GM19193 (cell line): ENCODE results near the gene SYNJ2.

Experiments
- POLR2A ChIP-seq: IDR thresholded peaks from 4 replicates; pipeline ENCODE4 v1.6.1; 2011; ENCODE audit not compliant: insufficient read depth, insufficient read length; ENCODE audit errors: extremely low read depth

Gene SYNJ2

GRCh38 chr6:158067436-158068015 is 85.9 kb downstream of the SYNJ2 start:
- no peak for TF ChIP-seq POLR2A

DNA sequence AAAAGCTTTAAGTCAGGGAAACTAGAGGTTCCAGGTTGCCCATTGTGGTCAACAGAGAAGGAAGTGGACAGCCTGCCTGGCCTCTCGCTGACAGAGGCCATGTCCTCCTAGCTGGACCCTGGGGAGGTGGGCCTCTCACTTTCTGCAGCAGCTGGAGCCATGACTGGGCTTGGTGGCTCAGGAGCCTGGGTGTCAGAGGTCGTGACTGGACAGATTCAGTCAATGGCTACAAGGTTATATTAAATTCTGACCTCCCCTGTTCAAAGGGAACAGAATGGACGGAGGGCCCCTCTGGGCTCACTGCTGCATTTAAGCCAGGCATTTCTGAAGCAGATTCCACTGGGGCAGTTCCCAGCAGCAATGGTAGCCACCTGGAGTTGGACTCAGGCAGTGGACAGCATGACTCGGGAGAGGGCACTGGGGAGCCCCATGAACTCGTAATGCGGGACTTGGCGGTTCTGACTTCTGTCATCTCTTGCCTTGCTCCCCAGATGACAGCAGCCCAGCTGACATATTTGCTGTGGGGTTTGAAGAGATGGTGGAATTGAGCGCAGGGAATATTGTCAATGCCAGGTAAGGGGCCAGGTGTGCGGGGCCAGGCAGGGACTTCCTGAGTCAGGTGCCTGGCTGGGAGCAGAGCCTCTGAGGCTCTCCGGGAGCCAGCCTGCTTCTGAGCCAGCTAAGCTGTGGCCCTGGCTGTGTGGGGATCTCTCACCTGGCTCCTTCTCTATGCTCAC is 86.7 kb downstream of the SYNJ2 start:
- no peak for TF ChIP-seq POLR2A

DNA sequence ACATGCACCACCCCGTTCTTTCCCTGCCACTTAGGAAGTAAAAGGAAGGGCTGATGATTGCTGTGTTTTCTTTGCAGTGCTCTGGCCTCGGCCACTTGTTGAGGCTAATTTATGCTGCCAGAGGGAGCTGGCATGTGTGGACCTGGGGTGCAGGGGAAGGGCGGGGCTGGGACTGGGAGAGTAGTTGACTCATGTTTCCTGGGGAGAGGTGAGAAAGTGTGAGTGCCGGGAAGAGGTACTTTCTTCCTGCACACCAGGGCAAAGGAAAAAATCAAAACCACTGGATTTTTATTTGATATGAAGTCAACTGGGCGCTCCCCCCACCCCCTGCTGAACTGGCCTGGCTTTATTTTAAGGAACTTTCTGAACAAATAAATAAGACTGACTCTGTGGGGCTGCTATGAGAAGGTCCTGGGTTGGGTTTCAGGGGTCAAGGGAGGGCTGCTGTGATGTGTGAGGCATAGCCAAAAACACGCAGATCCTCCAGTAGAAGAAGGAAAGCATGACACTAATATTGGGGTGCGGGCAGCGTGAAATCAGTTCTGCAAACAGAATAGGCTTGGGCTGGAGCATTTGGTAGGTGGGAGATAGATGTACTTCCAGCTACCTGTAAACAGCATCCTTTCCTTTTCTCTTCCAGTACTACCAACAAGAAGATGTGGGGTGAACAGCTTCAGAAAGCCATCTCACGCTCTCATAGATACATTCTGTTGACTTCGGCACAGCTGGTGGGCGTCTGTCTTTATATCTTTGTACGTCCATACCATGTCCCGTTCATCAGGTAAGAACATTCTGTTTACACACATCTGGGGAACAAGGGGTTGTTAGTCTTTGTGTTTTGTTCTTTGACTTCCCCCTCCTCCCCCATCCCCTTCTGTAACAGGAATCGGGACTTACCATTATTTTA is 87.5 kb downstream of the SYNJ2 start:
- TF ChIP-seq POLR2A = no peak

GRCh38 chr6:158069800-158070195 is 88.1 kb downstream of the SYNJ2 start:
- no peak for TF ChIP-seq POLR2A

GRCh38 chr6:158070513-158070912 is 88.8 kb downstream of the SYNJ2 start:
- TF ChIP-seq POLR2A = no peak

- TF ChIP-seq POLR2A = no peak
These were observed 89.7 kb downstream of the SYNJ2 start for GRCh38 chr6:158071121-158072082.

DNA sequence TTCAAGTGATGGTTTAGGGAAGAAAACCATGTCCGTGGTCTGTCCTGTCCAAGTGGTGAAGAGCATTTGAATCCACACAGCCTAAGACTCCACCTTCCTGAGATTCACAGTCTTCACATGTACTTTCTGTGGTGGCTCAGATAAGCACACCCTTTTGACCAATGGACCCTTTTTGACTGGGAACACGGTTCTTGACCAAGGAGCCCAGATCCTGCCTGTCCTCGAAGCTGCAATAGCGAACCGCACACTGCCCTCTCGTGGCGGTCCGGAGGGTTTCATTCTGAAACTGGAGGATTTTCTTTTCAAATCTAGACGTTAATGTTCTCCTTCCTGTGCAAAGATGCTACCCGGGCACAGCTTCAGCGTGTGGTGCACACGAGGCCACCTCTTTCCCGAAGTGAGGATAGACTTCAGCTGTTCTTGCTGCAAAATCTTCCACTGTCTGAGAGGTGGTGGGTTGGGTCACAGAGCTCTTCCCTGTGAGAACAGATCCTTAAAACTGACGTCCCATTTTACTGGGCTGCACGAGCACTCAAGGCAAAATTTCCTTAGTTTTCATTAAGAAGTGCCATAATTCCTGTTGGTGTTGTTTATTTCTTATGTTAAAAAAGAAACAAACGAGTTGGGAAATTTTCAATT is 90.5 kb downstream of the SYNJ2 start:
- TF ChIP-seq POLR2A = no peak

DNA sequence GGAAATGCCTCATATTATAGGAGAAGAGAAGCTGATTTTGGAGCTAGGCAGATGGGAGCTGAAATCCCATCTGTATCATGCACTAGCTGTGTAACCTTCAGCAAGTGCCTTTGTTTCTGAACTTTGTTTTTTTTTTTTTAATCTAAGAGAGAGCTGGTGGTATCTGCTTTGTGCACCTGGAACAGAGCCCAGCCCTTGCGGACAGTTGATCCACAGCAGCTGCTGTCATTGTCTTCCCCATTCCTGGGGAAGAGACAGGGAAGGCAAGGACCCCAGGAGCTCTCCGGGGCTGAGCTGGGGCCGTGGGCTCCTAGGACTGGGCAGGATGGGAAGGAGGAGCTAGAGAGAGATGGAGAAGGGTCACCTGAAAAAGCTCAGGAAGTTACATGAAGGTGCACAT is 92.1 kb downstream of the SYNJ2 start:
- no peak for TF ChIP-seq POLR2A

DNA sequence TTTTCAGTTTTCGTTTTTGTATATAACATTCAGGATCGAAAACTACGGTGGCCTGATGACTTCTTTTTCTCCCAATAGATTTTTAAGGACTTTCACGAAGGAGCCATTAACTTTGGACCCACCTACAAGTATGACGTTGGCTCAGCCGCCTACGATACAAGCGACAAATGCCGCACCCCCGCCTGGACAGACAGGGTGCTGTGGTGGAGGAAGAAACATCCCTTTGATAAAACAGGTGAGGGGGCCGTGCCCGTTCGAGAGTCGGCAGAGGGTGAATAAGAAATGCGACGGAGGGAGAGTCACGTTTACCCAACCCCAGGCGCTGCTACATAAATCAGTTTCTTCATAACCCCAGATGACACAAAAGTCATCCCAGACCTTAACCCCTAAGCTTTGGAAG is 94.9 kb downstream of the SYNJ2 start:
- no peak for TF ChIP-seq POLR2A

- TF ChIP-seq POLR2A = no peak
These were observed 96.0 kb downstream of the SYNJ2 start for GRCh38 chr6:158077676-158078075.

GRCh38 chr6:158078320-158078719 is 96.7 kb downstream of the SYNJ2 start:
- no peak for TF ChIP-seq POLR2A

DNA sequence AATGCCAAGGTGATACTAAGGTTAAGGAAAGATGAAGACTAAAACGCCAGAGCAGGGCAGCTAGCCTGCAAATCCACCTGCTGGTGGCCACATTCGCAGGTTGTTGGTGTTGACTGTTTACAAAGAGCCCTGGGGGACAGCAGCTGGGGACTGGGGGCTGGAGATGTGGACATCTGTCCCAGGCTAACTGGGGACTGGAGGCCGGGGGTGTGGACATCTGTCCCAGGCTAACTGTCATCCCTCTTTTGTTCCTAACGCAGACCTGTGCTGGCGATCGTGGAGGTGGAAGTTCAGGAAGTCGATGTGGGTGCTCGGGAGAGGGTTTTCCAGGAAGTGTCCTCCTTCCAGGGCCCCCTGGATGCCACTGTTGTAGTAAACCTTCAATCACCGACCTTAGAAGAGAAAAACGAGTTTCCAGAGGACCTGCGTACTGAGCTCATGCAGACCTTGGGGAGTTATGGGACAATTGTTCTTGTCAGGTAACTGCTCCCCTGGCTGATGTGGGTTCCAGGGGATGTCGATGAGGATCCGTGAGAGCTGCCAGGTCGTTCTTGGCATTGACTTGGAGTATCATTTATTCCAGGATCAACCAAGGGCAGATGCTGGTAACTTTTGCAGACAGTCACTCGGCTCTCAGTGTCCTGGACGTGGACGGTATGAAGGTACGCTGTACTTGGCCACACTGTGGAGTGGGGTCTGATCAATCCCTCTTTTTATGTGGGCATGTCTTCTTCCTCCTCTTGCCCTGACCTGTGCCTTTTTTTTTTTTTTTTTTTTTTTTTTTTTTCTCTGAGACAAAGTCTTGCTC is 99.4 kb downstream of the SYNJ2 start:
- no peak for TF ChIP-seq POLR2A

DNA sequence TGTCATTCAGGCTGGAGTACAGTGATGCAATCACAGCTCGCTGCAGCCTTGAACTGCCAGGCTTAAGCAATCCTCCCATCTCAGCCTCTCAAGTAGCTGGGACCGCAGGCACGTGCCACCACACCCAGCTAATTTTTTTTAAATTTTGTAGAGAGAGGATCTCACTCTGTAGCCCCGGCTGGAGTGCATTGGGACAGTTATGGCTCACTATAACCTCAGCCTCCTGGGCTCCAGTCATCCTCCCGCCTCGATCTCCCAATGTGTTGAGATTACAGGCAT is 99.9 kb downstream of the SYNJ2 start:
- TF ChIP-seq POLR2A = no peak
